Occipital lobe (tissue), 2 donors: ENCODE measurements around the gene GPX7. TPM values are rescaled to one million over a fixed set of nuclear protein-coding genes. Genes with fewer than 3 reads are reported as not detected.

Experiments
- DNase-seq: peaks from one replicate; lab custom pipeline; 2025; lab: John Stamatoyannopoulos, UW
- total RNA-seq: library from RNA; depleted of rRNA; stranded (reverse); fragments of >200 nt; gene quantifications from one replicate; pipeline ENCODE4 v1.2.3, GENCODE V29; 2014

The GPX7 gene
- total RNA-seq, 1 donor from 2014 or later = 20.9 TPM

- no peak for DNase-seq
These were observed 16.7 kb upstream of the GPX7 start for GRCh38 chr1:52585474-52585873.

GRCh38 chr1:52588027-52588426 lies 14.1 kb upstream of the GPX7 start:
- DNase-seq = no peak

- no peak for DNase-seq
These were observed 13.6 kb upstream of the GPX7 start for GRCh38 chr1:52588535-52588934.

- no peak for DNase-seq
These were observed 11.9 kb upstream of the GPX7 start for GRCh38 chr1:52590266-52590665.

DNA sequence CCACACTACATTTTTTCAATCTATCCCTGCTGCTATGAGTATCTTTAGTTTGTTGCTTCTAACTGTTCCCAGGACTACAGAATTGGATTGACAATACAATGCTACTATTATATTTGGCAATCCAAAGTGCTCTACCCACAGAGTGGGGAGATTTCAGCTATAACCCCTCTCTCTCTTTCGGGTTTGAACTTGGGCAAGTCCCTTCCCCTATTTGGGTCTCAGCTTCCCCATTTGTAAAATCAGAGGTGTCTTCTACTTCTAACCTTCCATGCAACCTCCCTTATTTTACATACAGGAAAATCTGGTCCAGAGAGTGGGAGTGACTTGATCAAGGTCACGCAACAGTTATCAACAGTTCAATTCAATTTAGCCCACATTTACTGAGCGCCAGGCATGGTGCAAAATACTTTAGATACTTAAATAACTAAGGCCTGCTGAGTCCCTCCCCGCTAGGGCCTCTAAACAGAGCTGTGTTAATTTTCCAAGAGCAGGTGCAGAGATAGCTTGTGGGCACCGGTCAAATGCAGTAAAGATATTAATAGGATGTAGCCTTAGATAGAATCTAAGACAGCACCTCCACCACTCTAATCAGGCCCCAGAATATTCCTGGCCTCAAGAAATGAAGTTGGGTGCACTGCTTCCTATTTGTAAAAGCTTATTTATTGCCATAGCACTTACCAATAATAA lies 9.4 kb upstream of the GPX7 start:
- DNase-seq = no peak

DNA sequence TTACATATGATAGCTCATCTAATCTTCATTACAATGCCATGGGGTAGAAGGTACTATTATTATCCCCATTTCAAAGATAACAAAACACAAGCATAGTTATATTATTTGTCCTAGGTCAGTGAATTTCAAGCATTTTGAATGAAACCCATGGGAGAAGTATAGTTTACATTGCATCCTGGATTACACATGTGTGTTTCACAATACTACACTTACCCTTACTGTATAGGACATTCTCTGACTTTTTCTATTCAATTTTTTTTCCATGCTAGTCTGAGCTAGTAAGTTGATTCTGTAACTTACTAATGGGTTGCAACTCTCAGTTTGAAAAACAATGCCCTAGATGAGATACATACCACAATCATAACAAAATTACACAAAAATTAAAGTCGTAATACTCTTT lies 8.7 kb upstream of the GPX7 start:
- DNase-seq = no peak

DNA sequence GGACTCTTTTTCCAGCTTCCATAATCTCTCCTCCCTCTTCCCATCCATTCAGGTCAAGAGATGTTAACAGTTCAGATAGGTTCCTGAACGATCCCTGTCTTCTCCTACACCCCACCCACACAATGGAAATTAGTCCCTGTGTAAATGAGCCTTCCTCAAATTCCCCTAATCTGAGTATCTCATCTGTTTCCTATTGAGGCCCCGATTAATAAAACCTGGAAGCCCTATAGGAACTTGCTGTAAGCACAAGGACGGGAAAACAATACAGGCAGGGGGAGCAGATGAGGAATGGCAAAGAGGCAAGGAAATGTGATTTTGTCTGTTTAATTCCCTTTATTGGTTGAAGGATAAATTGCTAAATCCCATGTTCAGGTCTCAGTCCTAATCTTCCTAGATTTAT lies 7.1 kb upstream of the GPX7 start:
- DNase-seq = no peak

DNA sequence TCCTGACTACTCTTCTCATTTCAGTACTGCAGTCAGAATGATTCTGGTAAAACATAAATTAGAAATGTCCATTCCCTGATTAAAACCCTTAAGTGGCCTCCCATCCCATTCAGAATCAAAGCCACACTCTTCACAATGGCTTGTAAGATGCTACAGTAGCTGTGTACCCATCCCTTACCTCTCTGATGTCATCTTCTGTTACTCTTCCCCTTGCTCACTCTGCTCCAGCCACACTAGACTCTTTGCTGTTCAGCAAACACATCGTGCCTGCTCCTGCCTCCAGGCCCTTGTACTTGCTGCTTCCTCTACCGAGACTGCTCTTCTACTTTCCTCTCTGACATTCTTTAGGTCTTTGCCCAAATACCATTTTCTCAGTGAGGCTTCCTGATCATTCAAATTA lies 4.3 kb upstream of the GPX7 start:
- DNase-seq = no peak

DNA sequence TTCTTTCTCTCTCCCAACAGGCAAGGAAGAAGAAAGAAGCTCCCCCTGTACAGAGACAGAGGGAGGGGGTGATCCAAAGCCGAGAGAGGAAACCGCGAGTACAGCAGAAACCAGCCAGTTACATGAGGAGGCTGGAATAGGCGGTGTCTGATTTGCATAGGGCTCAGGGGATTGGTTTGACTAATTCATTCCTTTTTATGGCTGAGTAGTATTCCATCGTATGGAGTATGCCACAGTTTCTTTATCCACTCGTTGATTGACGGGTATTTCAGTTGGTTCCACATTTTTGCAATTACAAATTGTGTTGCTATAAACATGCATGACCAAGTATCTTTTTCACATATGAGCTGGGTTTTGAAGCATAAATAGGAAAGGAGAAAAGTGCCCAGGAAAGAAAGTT lies 3.4 kb upstream of the GPX7 start:
- no peak for DNase-seq

DNA sequence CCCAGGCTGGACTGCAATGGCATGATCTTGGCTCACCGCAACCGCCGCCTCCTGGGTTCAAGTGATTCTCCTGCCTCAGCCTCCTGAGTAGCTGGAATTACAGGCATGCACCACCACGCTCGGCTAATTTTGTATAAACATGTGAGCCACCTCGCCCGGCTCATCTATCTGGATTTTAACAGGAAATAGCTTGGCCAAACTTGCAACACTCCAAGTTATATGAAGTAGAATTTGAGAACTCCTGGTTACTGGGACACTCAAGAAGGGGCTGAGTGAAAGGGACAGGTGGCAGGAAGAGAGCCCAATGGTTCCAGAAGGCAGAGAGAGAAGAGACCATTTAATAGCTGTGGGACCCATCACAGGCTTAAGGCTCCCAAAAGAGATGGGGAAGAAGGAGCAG lies 2.9 kb upstream of the GPX7 start:
- no peak for DNase-seq

DNA sequence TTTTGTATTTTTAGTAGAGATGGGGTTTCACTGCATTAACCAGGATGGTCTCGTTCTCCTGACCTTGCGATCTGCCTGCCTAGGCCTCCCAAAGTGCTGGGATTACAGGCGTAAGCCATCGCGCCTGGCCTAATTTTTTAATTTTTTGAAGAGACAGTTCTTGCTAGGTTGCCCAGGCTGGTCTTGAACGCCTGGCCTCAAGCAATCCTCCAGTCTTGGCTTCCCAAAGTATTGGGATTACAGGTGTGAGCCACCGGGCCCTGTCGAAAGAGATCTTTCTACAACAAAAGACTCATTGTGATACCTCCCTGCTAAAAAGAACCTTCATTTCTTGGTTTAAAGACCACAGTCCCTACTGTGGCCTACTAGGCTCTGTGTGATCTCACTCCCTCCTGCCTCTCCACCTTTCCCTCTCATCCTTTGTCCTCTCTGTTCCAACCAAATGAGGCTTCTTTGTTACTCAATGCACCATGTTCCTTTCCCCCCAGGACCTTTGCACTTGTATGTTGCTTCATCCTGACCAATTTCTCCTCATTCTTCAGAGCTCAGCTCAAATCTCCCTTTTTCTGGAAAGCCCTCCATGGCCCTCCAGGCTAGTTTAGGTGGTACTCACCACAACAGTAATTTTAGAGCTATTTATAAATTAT lies 1.5 kb upstream of the GPX7 start:
- DNase-seq = no peak

GRCh38 chr1:52601519-52601918 lies 652 bp upstream of the GPX7 start:
- DNase-seq = no peak

- DNase-seq = no peak
These were observed 857 bp downstream of the GPX7 start for GRCh38 chr1:52602856-52603600.

DNA sequence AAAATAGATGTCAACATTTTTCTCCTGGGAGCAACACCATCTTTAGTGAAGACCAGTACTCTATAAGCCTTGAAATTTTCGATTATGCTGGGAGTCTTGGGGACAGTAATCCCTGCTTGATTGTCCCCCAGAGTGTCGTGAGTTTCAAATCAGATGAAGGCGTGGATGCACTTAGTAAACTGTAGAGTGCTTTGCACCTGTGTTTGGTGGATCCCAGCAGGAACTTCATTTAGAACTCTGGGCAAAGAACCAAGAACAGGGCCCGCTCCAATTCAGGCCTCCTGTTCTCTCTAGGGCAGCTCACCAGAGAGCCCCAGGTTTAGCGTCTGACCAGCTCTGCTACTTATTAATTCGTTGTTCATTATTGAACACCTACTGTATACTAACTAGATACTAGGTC lies 1.5 kb downstream of the GPX7 start:
- DNase-seq = no peak

DNA sequence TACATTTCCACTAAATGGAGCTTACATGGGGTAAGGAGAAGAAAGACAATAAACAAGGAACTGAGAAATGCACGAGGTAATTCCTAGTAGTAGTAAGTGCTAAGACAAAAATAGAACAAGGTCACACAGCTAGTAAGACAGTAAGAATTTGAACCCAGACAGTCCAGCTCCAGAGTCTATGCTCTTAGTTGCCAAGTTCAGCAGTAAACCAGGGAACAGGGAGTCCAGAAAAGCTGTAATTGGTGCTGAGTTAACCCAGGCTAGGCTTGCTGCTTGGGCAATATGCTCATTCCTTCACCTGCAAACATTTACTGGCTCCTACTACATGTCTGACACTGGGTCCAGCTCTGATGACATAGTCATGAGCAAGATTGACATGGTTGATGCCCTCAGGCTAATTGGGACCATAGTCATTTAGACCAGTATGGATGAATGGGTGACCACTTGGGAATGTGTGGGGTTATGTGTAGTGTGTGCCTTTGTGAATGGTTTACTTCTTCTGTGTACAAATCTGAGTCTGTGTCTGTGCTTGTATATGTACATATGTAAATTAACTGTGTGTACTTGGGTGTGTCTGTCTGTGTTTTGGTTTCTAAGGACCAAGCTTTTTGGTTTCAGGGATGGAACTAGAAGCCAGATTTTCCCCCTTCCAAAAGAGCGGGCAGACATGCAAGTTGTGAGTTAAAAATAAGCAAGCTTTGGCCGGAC lies 2.0 kb downstream of the GPX7 start:
- DNase-seq = no peak

GRCh38 chr1:52613636-52614373 lies 11.6 kb downstream of the GPX7 start:
- DNase-seq = no peak

DNA sequence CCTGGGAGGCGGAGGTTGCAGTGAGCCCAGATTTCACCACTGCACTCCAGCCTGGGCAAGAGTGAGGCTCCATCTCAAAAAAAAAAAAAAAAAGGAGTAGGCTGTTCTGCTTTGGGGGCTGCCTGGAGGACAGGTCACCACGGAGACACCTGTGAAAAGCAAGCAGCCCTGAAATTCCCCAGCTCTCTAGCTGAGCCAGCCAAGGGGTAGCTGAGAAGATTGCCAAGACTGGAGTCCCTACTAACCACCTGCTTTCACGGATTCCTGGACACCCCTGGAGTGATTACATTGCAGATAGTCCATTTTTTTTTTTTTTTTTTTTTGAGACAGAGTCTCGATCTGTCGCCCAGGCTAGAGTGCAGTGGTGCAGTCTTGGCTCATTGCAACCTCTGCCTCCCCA lies 12.5 kb downstream of the GPX7 start:
- no peak for DNase-seq

DNA sequence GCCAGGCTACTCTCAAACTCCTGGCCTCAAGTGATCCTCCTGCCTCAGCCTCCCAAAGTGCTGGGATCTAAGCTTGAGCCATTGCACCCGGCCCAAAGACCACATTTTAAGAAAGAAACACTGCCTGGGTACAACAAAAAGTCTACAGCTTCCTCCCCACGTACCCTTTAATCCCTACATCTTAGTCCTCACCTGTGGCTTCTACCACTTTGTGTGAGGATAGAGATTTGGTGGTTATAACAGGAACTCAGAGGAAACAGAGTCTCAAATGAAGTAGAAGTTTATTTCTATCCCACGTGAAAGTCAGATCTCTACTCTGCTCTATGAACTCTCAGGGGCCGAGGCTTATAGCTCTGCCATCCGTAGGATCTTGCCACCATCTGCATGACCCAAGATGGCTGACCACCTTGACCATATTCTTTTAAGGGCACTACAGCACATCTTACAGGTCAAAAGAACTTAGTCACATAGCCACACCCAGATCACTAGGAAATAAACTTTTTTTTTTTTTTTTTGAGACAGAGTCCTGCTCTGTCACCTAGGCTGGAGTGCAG lies 13.4 kb downstream of the GPX7 start:
- no peak for DNase-seq

GRCh38 chr1:52621950-52622349 lies 19.8 kb downstream of the GPX7 start:
- no peak for DNase-seq

DNA sequence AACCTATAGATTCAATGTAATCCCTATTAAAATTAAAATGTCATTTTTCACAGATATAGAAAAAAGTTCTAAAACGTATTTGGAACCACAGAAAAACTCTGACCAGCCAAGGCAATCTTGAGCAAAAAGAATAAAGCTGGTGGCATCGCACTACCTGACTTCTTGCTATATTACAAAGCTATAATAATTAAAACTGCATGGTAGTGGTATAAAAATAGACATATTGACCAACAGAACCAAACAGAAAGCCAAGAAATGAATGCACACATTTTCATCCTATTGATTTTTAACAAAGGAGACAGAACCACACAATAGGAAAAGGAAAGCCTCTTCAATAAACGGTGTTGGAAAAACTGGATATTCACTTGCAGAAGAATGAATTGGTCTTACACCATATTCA lies 21.6 kb downstream of the GPX7 start:
- no peak for DNase-seq

- DNase-seq = no peak
These were observed 24.9 kb downstream of the GPX7 start for GRCh38 chr1:52627028-52627427.
